Epithelial cell of esophagus (primary cell): ENCODE data around the gene KLK14.

Experiments
- DNase-seq: peaks from one replicate; pipeline ENCODE4 v3.0.0; 2010; ENCODE audit warnings: low read depth
- H3K4me3 ChIP-seq: 2 replicates; pipeline ENCODE4 v1.5.1; 2011; ENCODE audit warnings: mild to moderate bottlenecking, low read length, control low read depth
- CTCF ChIP-seq: IDR thresholded peaks from 2 replicates; pipeline ENCODE4 v1.5.1; 2011; ENCODE audit warnings: low read depth, mild to moderate bottlenecking, low read length, control low read depth, inconsistent platforms; ENCODE audit not compliant: insufficient read depth; ENCODE audit errors: missing control alignments

KLK14 gene

GRCh38 chr19:51110666-51110971 lies 27.9 kb upstream of the KLK14 start:
- no peak overlapping the region for H3K4me3 ChIP-seq
- no peak for TF ChIP-seq CTCF
- no peak for DNase-seq

DNA sequence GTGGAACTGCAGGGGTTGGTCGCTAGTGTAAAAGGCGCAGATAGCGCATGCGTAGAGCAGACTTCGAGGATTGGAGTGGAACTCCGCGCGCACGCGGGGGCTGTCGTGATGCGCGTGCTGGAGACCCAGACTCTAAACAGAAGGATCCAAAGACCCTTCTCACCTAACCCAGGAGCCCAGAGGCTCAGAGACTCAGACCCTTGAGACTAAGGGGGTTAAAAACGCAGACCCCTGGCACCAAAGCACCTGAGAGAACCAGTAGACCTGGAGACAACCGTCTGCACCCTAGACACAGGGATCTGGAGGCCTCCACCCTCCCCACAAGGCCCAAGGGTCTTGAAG lies 26.1 kb upstream of the KLK14 start:
- TF ChIP-seq CTCF = peak; percentile 9
- no peak for DNase-seq

DNA sequence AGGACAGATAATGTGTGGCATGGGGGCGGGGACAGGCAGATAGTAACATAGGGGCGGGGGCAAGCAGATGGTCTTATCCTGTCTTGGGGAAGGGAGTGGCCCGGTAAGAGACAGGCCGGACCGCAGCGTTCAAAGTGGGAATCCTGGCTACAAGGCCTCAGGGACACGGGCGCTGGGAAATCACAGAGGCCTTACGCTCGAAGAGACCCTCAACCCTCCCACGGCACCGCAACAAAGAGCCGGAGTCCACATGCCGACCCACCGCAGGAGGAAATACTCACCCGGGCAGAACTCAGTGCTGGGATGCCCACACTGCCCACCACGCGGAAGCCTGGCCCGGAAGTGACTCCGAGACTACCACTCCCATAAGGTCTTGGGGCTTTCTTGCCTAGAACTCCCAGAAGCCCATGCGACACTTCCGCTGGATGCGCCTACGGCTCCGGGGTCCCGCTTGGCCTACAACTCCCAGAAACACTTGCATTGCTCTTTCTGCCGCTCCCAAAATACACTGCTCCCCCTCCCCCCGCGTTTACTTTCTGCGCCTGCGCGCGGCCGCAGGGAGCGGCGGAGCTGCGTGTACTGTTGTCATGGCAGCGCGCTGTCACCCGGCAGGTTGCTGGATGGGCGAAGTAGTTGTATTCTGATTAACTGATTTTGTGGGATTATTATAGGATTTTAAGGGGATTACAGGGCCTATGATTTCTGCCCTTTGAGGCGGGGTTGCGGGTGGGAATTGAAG lies 25.5 kb upstream of the KLK14 start, which contains the start of gene CTU1:
Gene CTU1, minus strand, starts transcription at position 344 of the 739 bp plus-strand sequence. CDS start 3,840 bp downstream, outside the sequence.
- DNase-seq = peak; percentile 100
- no peak for TF ChIP-seq CTCF
- H3K4me3 ChIP-seq = peak within 1 kb of the TSS; percentile 87

More for the DNA sequence above, 26.1 kb upstream of the KLK14 start:
- peak overlapping the region; percentile 87 for H3K4me3 ChIP-seq

- peak; percentile 36 for DNase-seq
- peak overlapping the region; percentile 87 for H3K4me3 ChIP-seq
- TF ChIP-seq CTCF = no peak
Observed at GRCh38 chr19:51107406-51108065, 24.8 kb upstream of the KLK14 start.

DNA sequence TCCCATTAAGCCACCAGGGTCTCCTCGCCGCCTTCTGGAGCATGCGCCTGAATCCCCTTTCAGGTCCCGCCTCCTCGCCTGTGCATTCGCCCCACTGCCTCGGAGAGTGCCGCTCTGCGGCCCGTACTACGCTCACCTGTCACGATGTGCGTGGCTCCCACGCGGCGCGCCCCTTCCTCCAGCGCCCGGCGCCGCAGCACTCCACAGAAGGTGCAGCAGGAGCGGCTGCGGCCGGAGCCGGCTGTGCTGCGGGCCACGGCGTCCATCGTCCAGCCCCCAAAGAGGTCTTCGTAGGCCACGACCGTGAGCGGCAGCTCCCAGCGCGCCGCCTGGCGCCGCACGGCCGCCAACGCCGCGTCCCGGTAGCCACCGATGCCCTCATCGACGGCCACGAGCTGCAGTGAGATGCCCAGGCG lies 21.2 kb upstream of the KLK14 start:
- no peak for TF ChIP-seq CTCF
- DNase-seq = no peak
- H3K4me3 ChIP-seq = no peak overlapping the region

DNA sequence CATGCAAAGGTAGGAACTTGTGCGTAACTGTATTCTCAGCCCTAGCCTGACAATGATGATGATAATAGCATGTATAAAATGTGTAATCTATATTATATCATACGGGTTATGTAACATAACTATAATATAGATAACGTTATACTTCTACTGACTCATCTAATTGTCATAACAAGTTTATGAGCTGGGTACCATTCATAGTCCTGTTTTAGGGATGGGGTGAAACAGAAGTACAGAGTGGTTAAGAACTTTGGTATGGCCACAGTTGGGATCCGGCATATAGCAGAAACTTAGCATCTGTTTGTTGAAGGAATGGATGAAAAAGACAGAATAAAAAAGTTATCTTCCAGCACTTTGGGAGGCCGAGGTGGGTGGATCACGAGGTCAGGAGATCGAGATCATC lies 20.3 kb upstream of the KLK14 start:
- H3K4me3 ChIP-seq = no peak overlapping the region
- no peak for DNase-seq
- TF ChIP-seq CTCF = no peak
